Left lung (tissue), 10 donors: Measurements from ENCODE around the gene MKLN1. TPM values are rescaled to one million over a fixed set of nuclear protein-coding genes. Genes with fewer than 3 reads are reported as not detected.

Experiments used
- ATAC-seq: fragments of 200-7000 bp; cut with Tn5 transposase; one replicate; pipeline ENCODE4 v1.9.1; 2020; ENCODE audit warnings: moderate library complexity
- DNase-seq, 4 donors: peaks; one replicate each; pipeline ENCODE4 v3.0.0-alpha.2; 2013 to 2020
- H3K27ac ChIP-seq, 2 donors: fragments of 200-600 bp; sonication (generic) in 1 of 2; one replicate each; pipeline versions ENCODE4 v1.5.0 to v1.8.0; 2020 to 2021
- H3K27me3 ChIP-seq, 2 donors: fragments of 200-600 bp; sonication (generic) in 1 of 2; one replicate each; pipeline versions ENCODE4 v1.5.0 to v1.8.0; 2020 to 2021
- H3K36me3 ChIP-seq, 2 donors: fragments of 200-600 bp; sonication (generic) in 1 of 2; one replicate each; pipeline versions ENCODE4 v1.5.0 to v1.8.0; 2020 to 2021
- H3K4me1 ChIP-seq, 2 donors: fragments of 200-600 bp; one replicate each; pipeline ENCODE4 v1.8.0; 2021
- H3K4me3 ChIP-seq, 2 donors: fragments of 200-600 bp; sonication (generic) in 1 of 2; one replicate each; pipeline versions ENCODE4 v1.5.0 to v1.8.0; 2020 to 2021; ENCODE audit warnings: mild to moderate bottlenecking in 1 of 2
- H3K9me3 ChIP-seq, 2 donors: fragments of 200-600 bp; sonication (generic) in 1 of 2; one replicate each; pipeline versions ENCODE4 v1.5.0 to v1.8.0; 2020 to 2021
- intact Hi-C, 2 donors: fragments of 100-400 bp; cut with DNase I; formaldehyde crosslinking; loops; one replicate each; pipeline versions ENCODE4 v1.11.2 to v1.14.2; 2022
- polyA plus RNA-seq, 6 donors: library from polyadenylated mRNA; unstranded; fragments of 120-200 nt; gene quantifications; one replicate each; pipeline ENCODE4 v1.2.1, GENCODE V29; 2013; ENCODE audit not compliant: insufficient read length in 6 of 6
- total RNA-seq, 2 donors: library from RNA; stranded (reverse); fragmentation: NEBNext Ultra II Directional; extraction: Animal tissue kit (Norgen Biotek cat#: 25700); gene quantifications; one replicate each; pipeline ENCODE4 v1.2.1, GENCODE V29; 2021
- TF ChIP-seq, protein P1 (sequence below), 2 donors: fragments of 200-600 bp; sonication (generic) in 1 of 2; IDR thresholded peaks; one replicate each; pipeline versions ENCODE4 v1.5.0 to v1.8.0; 2021; ENCODE audit warnings: antibody characterized with exemption in 2 of 2
- donor health status: DM: no; HTN: yes; CAD: no.
- donor health status: DM: no; HTN: no; CAD: no.

Gene MKLN1
- total and polyA plus RNA-seq, 8 donors: 38.7 to 49.0 (median 44.5) TPM

DNA sequence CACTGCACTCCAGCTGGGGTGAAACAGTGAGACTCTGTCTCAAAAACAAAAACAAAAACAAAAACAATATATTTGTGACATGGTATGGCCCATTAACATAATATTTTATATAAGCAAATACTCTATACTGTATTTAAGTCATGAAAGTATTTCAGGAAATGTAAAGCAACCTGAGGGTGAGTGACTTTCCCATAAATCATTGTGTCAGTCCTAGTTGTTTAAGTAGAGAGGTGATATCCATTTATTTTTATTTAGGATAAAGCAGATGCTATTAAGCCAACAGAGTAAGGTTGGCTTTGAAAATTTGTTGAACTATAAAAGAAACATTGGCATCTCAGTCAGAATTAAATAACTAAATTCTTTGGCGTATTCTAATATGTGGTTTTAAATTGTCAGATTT lies 60.5 kb downstream of the MKLN1 start:
- intact Hi-C loops: no loop called here
- TF ChIP-seq, protein P1, sequence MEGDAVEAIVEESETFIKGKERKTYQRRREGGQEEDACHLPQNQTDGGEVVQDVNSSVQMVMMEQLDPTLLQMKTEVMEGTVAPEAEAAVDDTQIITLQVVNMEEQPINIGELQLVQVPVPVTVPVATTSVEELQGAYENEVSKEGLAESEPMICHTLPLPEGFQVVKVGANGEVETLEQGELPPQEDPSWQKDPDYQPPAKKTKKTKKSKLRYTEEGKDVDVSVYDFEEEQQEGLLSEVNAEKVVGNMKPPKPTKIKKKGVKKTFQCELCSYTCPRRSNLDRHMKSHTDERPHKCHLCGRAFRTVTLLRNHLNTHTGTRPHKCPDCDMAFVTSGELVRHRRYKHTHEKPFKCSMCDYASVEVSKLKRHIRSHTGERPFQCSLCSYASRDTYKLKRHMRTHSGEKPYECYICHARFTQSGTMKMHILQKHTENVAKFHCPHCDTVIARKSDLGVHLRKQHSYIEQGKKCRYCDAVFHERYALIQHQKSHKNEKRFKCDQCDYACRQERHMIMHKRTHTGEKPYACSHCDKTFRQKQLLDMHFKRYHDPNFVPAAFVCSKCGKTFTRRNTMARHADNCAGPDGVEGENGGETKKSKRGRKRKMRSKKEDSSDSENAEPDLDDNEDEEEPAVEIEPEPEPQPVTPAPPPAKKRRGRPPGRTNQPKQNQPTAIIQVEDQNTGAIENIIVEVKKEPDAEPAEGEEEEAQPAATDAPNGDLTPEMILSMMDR (IDR thresholded peaks at IDR 0.05): no peak

DNA sequence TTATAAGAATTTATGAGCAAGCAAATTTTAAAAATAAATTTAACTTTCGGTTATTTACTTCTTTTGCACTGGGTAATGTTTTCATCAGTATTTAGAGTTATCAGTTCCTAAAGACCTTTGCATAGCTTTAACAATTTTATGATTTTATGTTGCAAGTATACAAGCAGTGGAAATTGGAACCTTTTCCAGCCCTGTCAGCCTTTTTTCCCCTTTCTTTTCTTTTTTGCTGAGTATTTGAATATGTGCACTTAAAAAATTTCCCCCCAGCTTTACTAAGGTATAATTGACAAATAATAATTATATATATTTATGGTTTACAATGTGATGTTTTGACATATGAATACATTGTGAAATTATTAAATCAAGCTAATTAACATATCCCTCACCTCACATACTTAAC lies 62.6 kb downstream of the MKLN1 start:
- TF ChIP-seq, protein P1 (IDR thresholded peaks at IDR 0.05): no peak
- H3K27me3 ChIP-seq: no peaks in the 10 kb centered on the region
- intact Hi-C loops: no loop called here
- no peak overlapping the region for H3K4me3 ChIP-seq
- H3K4me1 ChIP-seq: peaks cover 0 to 12% of the 10 kb centered on the region in 2 donors
- DNase-seq: no peak
- H3K27ac ChIP-seq: no peak overlapping the region
- H3K36me3 ChIP-seq: peaks cover 0 to 3% of the 10 kb centered on the region in 2 donors
- ATAC-seq: no peak
- no peaks in the 10 kb centered on the region for H3K9me3 ChIP-seq

More for the DNA sequence above, 60.5 kb downstream of the MKLN1 start:
- no peak overlapping the region for H3K4me3 ChIP-seq
- H3K4me1 ChIP-seq: peaks cover 0 to 20% of the 10 kb centered on the region in 2 donors
- ATAC-seq (no peak), DNase-seq (no peak)
- H3K27ac ChIP-seq: no peak overlapping the region
- peaks cover 0 to 3% of the 10 kb centered on the region in 2 donors for H3K36me3 ChIP-seq
- no peaks in the 10 kb centered on the region for H3K9me3 ChIP-seq
- H3K27me3 ChIP-seq: no peaks in the 10 kb centered on the region

DNA sequence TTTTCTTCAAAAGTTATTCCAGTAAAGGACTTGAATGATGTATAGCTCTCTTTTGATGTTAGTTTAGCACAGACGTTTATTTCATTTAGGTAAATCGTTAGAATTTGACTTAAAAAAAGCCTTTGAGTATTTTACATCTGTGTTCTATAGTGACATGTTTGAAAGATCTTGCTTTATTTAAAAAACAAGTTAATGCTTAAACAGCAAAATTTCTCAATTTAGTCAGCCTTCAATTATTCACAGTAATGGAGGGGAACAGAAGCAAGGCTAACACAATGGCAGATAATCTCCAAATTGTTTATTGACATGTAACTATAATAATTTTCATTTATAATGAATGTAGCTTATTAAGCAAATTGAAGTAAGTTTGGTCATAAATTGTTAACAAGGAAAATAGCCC lies 63.5 kb downstream of the MKLN1 start:
- DNase-seq: no peak
- no peak for ATAC-seq
- intact Hi-C loops: no loop called here
- TF ChIP-seq, protein P1 (IDR thresholded peaks at IDR 0.05): no peak
- H3K36me3 ChIP-seq: peaks cover 0 to 3% of the 10 kb centered on the region in 2 donors
- no peak overlapping the region for H3K4me3 ChIP-seq
- H3K27me3 ChIP-seq: no peaks in the 10 kb centered on the region
- H3K27ac ChIP-seq: no peak overlapping the region
- no peaks in the 10 kb centered on the region for H3K9me3 ChIP-seq
- H3K4me1 ChIP-seq: peaks cover 0 to 9% of the 10 kb centered on the region in 2 donors

DNA sequence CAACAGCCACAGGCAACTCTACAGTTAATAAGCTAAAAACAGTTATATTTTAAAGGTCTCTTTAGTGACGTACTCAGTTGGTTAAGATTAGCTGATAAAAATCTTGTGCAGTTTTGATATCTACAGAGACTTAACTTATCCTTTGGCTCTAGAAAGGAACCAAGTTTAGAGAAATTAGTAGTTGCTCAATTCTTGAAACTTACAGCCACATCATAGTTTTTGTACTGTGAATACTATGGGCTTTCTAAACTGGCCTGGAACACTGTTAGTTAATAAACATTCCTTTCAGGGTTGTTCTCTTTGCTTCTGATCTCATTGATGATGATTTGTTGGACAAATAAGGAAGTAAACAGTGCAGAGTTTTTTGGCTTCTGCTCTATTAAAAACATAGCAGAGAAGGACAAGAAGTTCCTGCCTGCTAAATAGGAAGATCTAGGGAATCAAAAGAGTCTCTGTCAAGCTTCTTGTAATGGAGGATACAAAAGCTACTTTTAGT lies 73.1 kb downstream of the MKLN1 start:
- TF ChIP-seq, protein P1 (IDR thresholded peaks at IDR 0.05): no peak
- H3K27me3 ChIP-seq: no peaks in the 10 kb centered on the region
- DNase-seq (peak in 1 of 4 donors; percentile 28), ATAC-seq (peak; percentile 41)
- no peaks in the 10 kb centered on the region for H3K9me3 ChIP-seq
- intact Hi-C loops: no loop called here
- no peak overlapping the region for H3K4me3 ChIP-seq
- peaks cover 0 to 7% of the 10 kb centered on the region in 2 donors for H3K4me1 ChIP-seq
- H3K36me3 ChIP-seq: peaks cover 0 to 19% of the 10 kb centered on the region in 2 donors
- peak overlapping the region in 1 of 2 donors; percentile 4 for H3K27ac ChIP-seq

DNA sequence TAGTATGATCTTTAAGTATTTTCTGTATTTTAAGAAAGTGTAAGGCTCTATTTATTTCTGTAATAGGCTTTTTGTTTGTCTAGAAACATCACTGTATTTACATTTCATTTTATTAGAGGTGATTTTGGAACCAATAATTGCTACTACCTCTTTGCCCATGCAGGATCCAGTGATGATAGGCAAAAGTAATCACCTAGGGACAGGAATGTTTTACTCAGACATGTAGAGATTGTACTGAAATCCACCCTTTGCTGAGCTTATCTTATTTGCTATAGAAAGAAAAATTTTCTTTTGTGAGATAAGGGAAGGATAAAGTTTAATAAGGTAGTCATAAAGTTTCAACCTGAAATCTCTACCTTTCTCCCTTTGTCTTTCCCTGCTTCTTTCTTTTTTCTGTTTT lies 73.5 kb downstream of the MKLN1 start:
- intact Hi-C loops: no loop called here
- H3K27me3 ChIP-seq: no peaks in the 10 kb centered on the region
- TF ChIP-seq, protein P1 (IDR thresholded peaks at IDR 0.05): no peak
- DNase-seq (no peak), ATAC-seq (no peak)
- peaks cover 0 to 19% of the 10 kb centered on the region in 2 donors for H3K36me3 ChIP-seq
- H3K27ac ChIP-seq: peak overlapping the region in 1 of 2 donors; percentile 4
- no peak overlapping the region for H3K4me3 ChIP-seq
- H3K4me1 ChIP-seq: peaks cover 0 to 7% of the 10 kb centered on the region in 2 donors
- no peaks in the 10 kb centered on the region for H3K9me3 ChIP-seq
